Femur (tissue), 1 donor: Measurements from ENCODE around the gene HAVCR1.

ENCODE experiments used
- DNase-seq: peaks from one replicate; pipeline ENCODE4 v3.0.0-alpha.2; 2017

The HAVCR1 gene

GRCh38 chr5:156981481-156981880 is 77.4 kb downstream of the HAVCR1 start:
- no peak for DNase-seq
